Panc1 (cell line): ENCODE data around the gene C1orf105. TPM values are rescaled to one million over a fixed set of nuclear protein-coding genes. Genes with fewer than 3 reads are reported as not detected.

Experiments
- ATAC-seq: fragments of 200-7000 bp; cut with Tn5 transposase; 2 replicates; pipeline ENCODE4 v1.9.1; 2020; ENCODE audit warnings: mild to moderate bottlenecking, moderate library complexity
- BruUV-seq: library from RNA; stranded (reverse); fragments of 400-500 nt; replicated peaks from 2 replicates; lab custom pipeline; 2021; lab: Mats Ljungman, UMichigan
- CTCF ChIA-PET: fragments of 300-600 bp; sonication (Branson Sonifier 250); formaldehyde crosslinking; loops from one replicate; lab custom pipeline; 2022; ENCODE audit warnings: antibody characterized with exemption; lab: Charles Lee
- POLR2A ChIA-PET: fragments of 300-600 bp; sonication (Branson Sonifier 250); formaldehyde crosslinking; loops from one replicate; lab custom pipeline; 2022; ENCODE audit warnings: antibody characterized with exemption; lab: Charles Lee
- DNase-seq: peaks from one replicate; pipeline ENCODE4 v3.0.0-alpha.2; 2010; ENCODE audit warnings: low read depth, low spot score
- H3K27ac ChIP-seq: 2 replicates; pipeline ENCODE4 v1.5.1; 2011; ENCODE audit warnings: mild to moderate bottlenecking, low read length, inconsistent platforms
- H3K27me3 ChIP-seq: fragments of 200-500 bp; sonication (Bioruptor generic); 2 replicates; pipeline ENCODE4 v1.6.0; 2014; ENCODE audit warnings: low read length, inconsistent platforms; ENCODE audit not compliant: control insufficient read depth, insufficient read depth
- H3K36me3 ChIP-seq: fragments of 200-500 bp; sonication (Bioruptor generic); 2 replicates; pipeline ENCODE4 v1.5.1; 2014; ENCODE audit warnings: inconsistent platforms, mild to moderate bottlenecking, low read length, moderate library complexity; ENCODE audit not compliant: control insufficient read depth, insufficient read depth
- H3K4me1 ChIP-seq: 2 replicates; pipeline ENCODE4 v1.5.1; 2011; ENCODE audit warnings: inconsistent platforms, mild to moderate bottlenecking, low read length, moderate library complexity; ENCODE audit not compliant: control insufficient read depth, insufficient read depth
- H3K4me3 ChIP-seq, 2 experiments: 2 replicates each; pipeline ENCODE4 v1.5.1; 2011 to 2012; ENCODE audit warnings: low read depth in 2 of 2, low read length in 2 of 2, mild to moderate bottlenecking in 2 of 2, inconsistent platforms in 1 of 2, moderate library complexity in 1 of 2
- H3K9me3 ChIP-seq: fragments of 200-500 bp; sonication (Bioruptor generic); 2 replicates; pipeline ENCODE4 v1.5.1; 2014; ENCODE audit warnings: low read depth, mild to moderate bottlenecking, inconsistent platforms, low read length, moderate library complexity; ENCODE audit not compliant: control insufficient read depth, insufficient read depth
- POLR2AphosphoS5 ChIP-seq: IDR thresholded peaks from 2 replicates; pipeline ENCODE4 v1.6.1; 2012; ENCODE audit warnings: mild to moderate bottlenecking, low read depth, low read length, moderate library complexity
- SIN3A ChIP-seq: IDR thresholded peaks from 2 replicates; pipeline ENCODE4 v1.6.1; 2012; ENCODE audit warnings: low read depth, mild to moderate bottlenecking, low read length, moderate library complexity, borderline replicate concordance; ENCODE audit not compliant: insufficient read depth
- TCF7L2 ChIP-seq: IDR thresholded peaks from 2 replicates; pipeline ENCODE4 v1.6.1; 2011; ENCODE audit warnings: mild to moderate bottlenecking, low read depth, low read length, inconsistent platforms
- in situ Hi-C: cut with HindIII; loops from 2 replicates; pipeline ENCODE4 v1.10.0; 2016; ENCODE audit warnings: low sequenced_read_pairs, low pct_unique_long_range_greater_than_20kb
- intact Hi-C: fragments of 100-400 bp; cut with micrococcal nuclease; formaldehyde crosslinking; loops from one replicate; pipeline ENCODE4 v1.10.0; 2022; ENCODE audit not compliant: unreplicated experiment
- total RNA-seq: library from RNA; stranded (reverse); gene quantifications from one replicate; pipeline ENCODE4 v1.2.1, GENCODE V29; 2021; ENCODE audit not compliant: unreplicated experiment
- TF ChIP-seq, protein P1 (sequence below): fragments of 450-650 bp; IDR thresholded peaks from 2 replicates; pipeline ENCODE4 v1.5.1; 2017; ENCODE audit warnings: mild to moderate bottlenecking
- TF ChIP-seq, protein P2 (sequence below), 2 experiments: IDR thresholded peaks; 2 replicates each; pipeline ENCODE4 v1.6.1; 2011 to 2012; ENCODE audit warnings: low read depth in 2 of 2, control low read depth in 1 of 2, low read length in 1 of 2, mild to moderate bottlenecking in 1 of 2, moderate library complexity in 1 of 2; ENCODE audit not compliant: insufficient read depth in 1 of 2

The C1orf105 gene
- total RNA-seq, 1 experiment from 2014 or later = not detected

DNA sequence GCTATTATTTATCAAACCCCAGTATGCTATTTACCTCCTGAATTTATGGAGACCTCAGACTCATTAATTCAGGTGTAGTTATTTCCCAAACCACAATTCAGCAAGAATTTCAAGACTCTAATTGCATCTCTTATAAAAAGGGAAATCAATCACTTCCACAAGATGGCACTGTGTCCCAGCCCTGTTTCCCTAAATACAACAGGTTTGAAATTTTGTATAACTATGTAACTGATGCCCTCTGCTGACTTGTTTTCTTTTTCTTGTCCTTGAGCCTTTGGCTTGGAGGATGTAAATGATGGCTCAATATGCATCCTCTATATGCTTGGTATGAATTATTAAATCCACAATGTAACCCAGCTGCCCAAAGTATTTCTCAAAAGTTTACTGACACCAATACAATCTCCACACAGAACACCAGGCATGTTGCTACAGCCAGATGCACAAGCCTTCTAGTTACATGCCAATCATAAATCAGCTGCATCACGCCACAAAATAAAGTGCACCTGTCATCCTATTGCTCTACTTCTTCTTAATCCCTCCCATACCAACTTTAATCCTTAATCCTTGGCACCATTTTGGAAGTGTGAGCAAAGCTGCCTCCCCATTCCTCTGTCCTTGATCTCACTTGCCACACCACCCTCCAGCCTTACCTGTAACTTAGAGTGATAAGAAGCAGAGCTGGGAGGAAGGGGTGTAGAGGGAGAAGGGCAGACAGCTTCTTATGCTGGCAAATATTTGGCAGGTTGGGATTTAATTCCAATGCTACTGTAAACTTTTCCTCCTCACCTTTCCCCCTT, 9.0 kb downstream of the C1orf105 start:
- Histone ChIP-seq H3K4me3 (no peak overlapping the region), H3K27me3 (no peaks in the 10 kb centered on the region), H3K9me3 (no peaks in the 10 kb centered on the region), H3K27ac (peak overlapping the region; percentile 58; the same call in 1 of the 2 replicates), H3K4me1 (peaks cover 4% of the 10 kb centered on the region; the same call in 1 of the 2 replicates), H3K36me3 (no peaks in the 10 kb centered on the region)
- intact Hi-C loops = loop anchor here (5.0 kb wide), 1 partner anchor 427 kb away; no protein-coding TSS in a partner anchor
- ChIA-PET POLR2A (no interaction called here), CTCF (interaction anchor here (0.6 to 0.8 kb wide), 3 partner anchors 13 to 427 kb away, joined by 3 to 10 read pairs (median 3); no protein-coding TSS in a partner anchor)
- in situ Hi-C loops = no loop called here
- ATAC-seq = peak; percentile 88
- TF ChIP-seq, protein P1, sequence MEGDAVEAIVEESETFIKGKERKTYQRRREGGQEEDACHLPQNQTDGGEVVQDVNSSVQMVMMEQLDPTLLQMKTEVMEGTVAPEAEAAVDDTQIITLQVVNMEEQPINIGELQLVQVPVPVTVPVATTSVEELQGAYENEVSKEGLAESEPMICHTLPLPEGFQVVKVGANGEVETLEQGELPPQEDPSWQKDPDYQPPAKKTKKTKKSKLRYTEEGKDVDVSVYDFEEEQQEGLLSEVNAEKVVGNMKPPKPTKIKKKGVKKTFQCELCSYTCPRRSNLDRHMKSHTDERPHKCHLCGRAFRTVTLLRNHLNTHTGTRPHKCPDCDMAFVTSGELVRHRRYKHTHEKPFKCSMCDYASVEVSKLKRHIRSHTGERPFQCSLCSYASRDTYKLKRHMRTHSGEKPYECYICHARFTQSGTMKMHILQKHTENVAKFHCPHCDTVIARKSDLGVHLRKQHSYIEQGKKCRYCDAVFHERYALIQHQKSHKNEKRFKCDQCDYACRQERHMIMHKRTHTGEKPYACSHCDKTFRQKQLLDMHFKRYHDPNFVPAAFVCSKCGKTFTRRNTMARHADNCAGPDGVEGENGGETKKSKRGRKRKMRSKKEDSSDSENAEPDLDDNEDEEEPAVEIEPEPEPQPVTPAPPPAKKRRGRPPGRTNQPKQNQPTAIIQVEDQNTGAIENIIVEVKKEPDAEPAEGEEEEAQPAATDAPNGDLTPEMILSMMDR = peak; percentile 84
- no peak for TF ChIP-seq TCF7L2
- TF ChIP-seq, protein P2, sequence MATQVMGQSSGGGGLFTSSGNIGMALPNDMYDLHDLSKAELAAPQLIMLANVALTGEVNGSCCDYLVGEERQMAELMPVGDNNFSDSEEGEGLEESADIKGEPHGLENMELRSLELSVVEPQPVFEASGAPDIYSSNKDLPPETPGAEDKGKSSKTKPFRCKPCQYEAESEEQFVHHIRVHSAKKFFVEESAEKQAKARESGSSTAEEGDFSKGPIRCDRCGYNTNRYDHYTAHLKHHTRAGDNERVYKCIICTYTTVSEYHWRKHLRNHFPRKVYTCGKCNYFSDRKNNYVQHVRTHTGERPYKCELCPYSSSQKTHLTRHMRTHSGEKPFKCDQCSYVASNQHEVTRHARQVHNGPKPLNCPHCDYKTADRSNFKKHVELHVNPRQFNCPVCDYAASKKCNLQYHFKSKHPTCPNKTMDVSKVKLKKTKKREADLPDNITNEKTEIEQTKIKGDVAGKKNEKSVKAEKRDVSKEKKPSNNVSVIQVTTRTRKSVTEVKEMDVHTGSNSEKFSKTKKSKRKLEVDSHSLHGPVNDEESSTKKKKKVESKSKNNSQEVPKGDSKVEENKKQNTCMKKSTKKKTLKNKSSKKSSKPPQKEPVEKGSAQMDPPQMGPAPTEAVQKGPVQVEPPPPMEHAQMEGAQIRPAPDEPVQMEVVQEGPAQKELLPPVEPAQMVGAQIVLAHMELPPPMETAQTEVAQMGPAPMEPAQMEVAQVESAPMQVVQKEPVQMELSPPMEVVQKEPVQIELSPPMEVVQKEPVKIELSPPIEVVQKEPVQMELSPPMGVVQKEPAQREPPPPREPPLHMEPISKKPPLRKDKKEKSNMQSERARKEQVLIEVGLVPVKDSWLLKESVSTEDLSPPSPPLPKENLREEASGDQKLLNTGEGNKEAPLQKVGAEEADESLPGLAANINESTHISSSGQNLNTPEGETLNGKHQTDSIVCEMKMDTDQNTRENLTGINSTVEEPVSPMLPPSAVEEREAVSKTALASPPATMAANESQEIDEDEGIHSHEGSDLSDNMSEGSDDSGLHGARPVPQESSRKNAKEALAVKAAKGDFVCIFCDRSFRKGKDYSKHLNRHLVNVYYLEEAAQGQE (IDR thresholded peaks at IDR 0.05; ENCODE audit: insufficient read depth in 1 of 2, low read depth in 2 of 2, low read length in 1 of 2) = no peak
- peak; percentile 55 for DNase-seq
- BruUV-seq = no TSS peak

DNA sequence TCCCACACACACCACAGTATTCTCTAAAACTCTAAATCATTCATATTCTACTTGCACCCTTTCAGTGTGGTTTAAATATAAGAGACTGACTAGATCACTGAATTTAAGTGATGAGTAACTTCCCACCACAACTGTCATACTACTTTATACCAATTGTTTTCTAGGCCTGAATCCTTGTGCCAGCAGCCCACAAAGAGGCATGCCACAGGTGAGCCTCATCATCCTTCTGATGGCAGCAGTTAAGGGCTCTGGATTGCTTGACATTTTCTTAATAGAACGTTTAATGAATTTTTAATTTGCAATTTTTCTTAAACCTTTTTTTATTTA, 9.6 kb downstream of the C1orf105 start:
- H3K27ac ChIP-seq = peak overlapping the region; percentile 2; the same call in 1 of the 2 replicates
- POLR2A ChIA-PET = no interaction called here
- no TSS peak for BruUV-seq
- H3K4me1 ChIP-seq = peaks cover 4% of the 10 kb centered on the region; the same call in 1 of the 2 replicates
- intact Hi-C loops = no loop called here
- H3K4me3 ChIP-seq = no peak overlapping the region
- no peaks in the 10 kb centered on the region for H3K9me3 ChIP-seq
- H3K27me3 ChIP-seq = no peaks in the 10 kb centered on the region
- ATAC-seq (no peak), DNase-seq (no peak)
- in situ Hi-C loops = no loop called here
- CTCF ChIA-PET = interaction anchor here (0.6 to 0.7 kb wide), 2 partner anchors 13 to 232 kb away, joined by 3 to 10 read pairs; no protein-coding TSS in a partner anchor
- TF ChIP-seq, protein P2 (IDR thresholded peaks at IDR 0.05; ENCODE audit: insufficient read depth in 1 of 2, low read depth in 2 of 2, low read length in 1 of 2) = no peak
- TF ChIP-seq POLR2AphosphoS5 (no peak), SIN3A (no peak)
- TF ChIP-seq, protein P1 = no peak
- no peaks in the 10 kb centered on the region for H3K36me3 ChIP-seq
